SK-N-SH (cell line): ENCODE measurements around the gene SH2D5. TPM values are rescaled to one million over a fixed set of nuclear protein-coding genes. Genes with fewer than 3 reads are reported as not detected.

Source experiments
- CTCF ChIA-PET: fragments of 300-600, 350-600 bp; formaldehyde crosslinking; extraction: SDS; loops from one replicate; lab custom pipeline; 2021; lab: Yijun Ruan, JAX
- POLR2A ChIA-PET: fragments of 350-600 bp; sonication (Branson Sonifier 250); formaldehyde crosslinking; extraction: SDS; loops from one replicate; lab custom pipeline; 2020; ENCODE audit warnings: antibody characterized with exemption, inconsistent platforms; lab: Yijun Ruan, JAX
- DNase-seq: peaks from one replicate; pipeline ENCODE4 v3.0.0; 2012
- H2AFZ ChIP-seq: fragments of 200-600 bp; sonication (generic); 2 replicates; pipeline ENCODE4 v1.8.1; 2016; ENCODE audit warnings: antibody characterized with exemption, mild to moderate bottlenecking, low read depth
- H3F3A ChIP-seq: fragments of 200-600 bp; sonication (generic); replicated peaks from 2 replicates; pipeline ENCODE3; 2016; ENCODE audit warnings: antibody characterized with exemption, mild to moderate bottlenecking; ENCODE audit not compliant: insufficient read depth
- H3K27ac ChIP-seq, 2 experiments: fragments of 200-500 bp in 1 of 2; fragments of 200-600 bp in 1 of 2; sonication (Bioruptor generic) in 1 of 2; sonication (generic), shearing (Covaris generic) in 1 of 2; 2 replicates each; pipeline versions ENCODE4 v1.5.1 to v1.6.1; 2014 to 2016; ENCODE audit warnings: low read depth in 2 of 2, inconsistent platforms in 1 of 2, low read length in 1 of 2, mild to moderate bottlenecking in 1 of 2, mixed read lengths in 1 of 2
- H3K27me3 ChIP-seq: fragments of 200-600 bp; sonication (generic), shearing (Covaris generic); 2 replicates; pipeline ENCODE4 v1.6.1; 2016; ENCODE audit warnings: mixed run types; ENCODE audit not compliant: insufficient read depth
- H3K36me3 ChIP-seq, 2 experiments: fragments of 200-500 bp in 1 of 2; fragments of 200-600 bp in 1 of 2; sonication (Bioruptor generic) in 1 of 2; sonication (generic) in 1 of 2; replicated peaks in 1 of 2; 2 replicates each; pipeline versions ENCODE3 to v1.5.1; 2014 to 2016; ENCODE audit warnings: low read length in 1 of 2, mild to moderate bottlenecking in 1 of 2; ENCODE audit not compliant: insufficient read depth in 2 of 2, control insufficient read depth in 1 of 2
- H3K4me1 ChIP-seq, 2 experiments: fragments of 200-500 bp in 1 of 2; fragments of 200-600 bp in 1 of 2; sonication (Bioruptor generic) in 1 of 2; sonication (generic), shearing (Covaris generic) in 1 of 2; 2 replicates each; pipeline versions ENCODE4 v1.5.1 to v1.6.1; 2014 to 2016; ENCODE audit warnings: low read depth in 1 of 2, low read length in 1 of 2, mixed run types in 1 of 2; ENCODE audit not compliant: insufficient read depth in 2 of 2, control insufficient read depth in 1 of 2
- H3K4me2 ChIP-seq: fragments of 200-600 bp; sonication (generic), shearing (Covaris generic); 2 replicates; pipeline ENCODE4 v1.6.1; 2017; ENCODE audit warnings: mixed run types
- H3K4me3 ChIP-seq, 2 experiments: fragments of 200-500 bp in 1 of 2; fragments of 200-600 bp in 1 of 2; sonication (Bioruptor generic) in 1 of 2; sonication (generic), shearing (Covaris generic) in 1 of 2; 2 replicates each; pipeline versions ENCODE4 v1.5.1 to v1.8.1; 2014 to 2016; ENCODE audit warnings: low read depth in 2 of 2, inconsistent platforms in 1 of 2, low read length in 1 of 2, mild to moderate bottlenecking in 1 of 2, mixed read lengths in 1 of 2, moderate library complexity in 1 of 2
- H3K79me2 ChIP-seq: fragments of 200-600 bp; sonication (generic); 2 replicates; pipeline ENCODE4 v1.8.1; 2017; ENCODE audit warnings: mild to moderate bottlenecking; ENCODE audit not compliant: insufficient read depth
- H3K9ac ChIP-seq: fragments of 200-600 bp; sonication (generic); 2 replicates; pipeline ENCODE4 v1.6.1; 2017; ENCODE audit warnings: mixed run types
- H3K9me2 ChIP-seq: fragments of 200-600 bp; sonication (generic); 2 replicates; pipeline ENCODE4 v1.6.1; 2017; ENCODE audit warnings: mixed run types
- H3K9me3 ChIP-seq: fragments of 200-600 bp; sonication (generic); 2 replicates; pipeline ENCODE4 v1.6.1; 2017; ENCODE audit warnings: mixed run types, mild to moderate bottlenecking, moderate library complexity
- H4K20me1 ChIP-seq: fragments of 200-600 bp; sonication (generic); 2 replicates; pipeline ENCODE4 v1.6.1; 2017; ENCODE audit warnings: mild to moderate bottlenecking, mixed run types; ENCODE audit not compliant: insufficient read depth
- CTCF ChIP-seq: fragments of 200-600 bp; sonication (generic); IDR thresholded peaks from 2 replicates; pipeline ENCODE4 v1.6.1; 2017; ENCODE audit warnings: antibody characterized with exemption, mild to moderate bottlenecking, moderate library complexity
- ELF1 ChIP-seq: IDR thresholded peaks from 2 replicates; pipeline ENCODE4 v1.4.0; 2012
- EP300 ChIP-seq, 2 experiments: IDR thresholded peaks; 2 replicates each; pipeline versions ENCODE4 v1.4.0 to v1.6.1; 2012; ENCODE audit warnings: borderline replicate concordance in 1 of 2, low read depth in 1 of 2, low read length in 1 of 2
- FOSL2 ChIP-seq: IDR thresholded peaks from 2 replicates; pipeline ENCODE4 v1.4.0; 2012; ENCODE audit warnings: low read depth, mild to moderate bottlenecking, moderate library complexity, borderline replicate concordance
- GABPA ChIP-seq: IDR thresholded peaks from 2 replicates; pipeline ENCODE4 v1.4.0; 2012; ENCODE audit warnings: low read depth, mild to moderate bottlenecking
- GATA2 ChIP-seq: sonication (generic); formaldehyde crosslinking; IDR thresholded peaks from 2 replicates; pipeline ENCODE4 v1.5.0; 2020; ENCODE audit warnings: mild to moderate bottlenecking, missing genetic modification reagents
- IRF3 ChIP-seq: fragments of 150-350 bp; IDR thresholded peaks from 2 replicates; pipeline ENCODE4 v1.6.1; 2016; ENCODE audit warnings: mild to moderate bottlenecking, low read depth, low read length
- JUND ChIP-seq: IDR thresholded peaks from 2 replicates; pipeline ENCODE4 v1.4.0; 2012
- MXI1 ChIP-seq: IDR thresholded peaks from 2 replicates; pipeline ENCODE4 v1.6.1; 2012; ENCODE audit warnings: mild to moderate bottlenecking, low read depth, low read length, improper control_type of control experiment
- NRF1 ChIP-seq: IDR thresholded peaks from 2 replicates; pipeline ENCODE4 v1.6.1; 2012; ENCODE audit warnings: low read depth, mild to moderate bottlenecking, low read length
- POLR2AphosphoS5 ChIP-seq: IDR thresholded peaks from 2 replicates; pipeline ENCODE4 v1.6.1; 2012; ENCODE audit warnings: low read depth, low read length
- REST ChIP-seq: IDR thresholded peaks from 2 replicates; pipeline ENCODE4 v1.6.1; 2012; ENCODE audit warnings: mild to moderate bottlenecking, low read depth, low read length, moderate library complexity
- SIN3A ChIP-seq: IDR thresholded peaks from 2 replicates; pipeline ENCODE4 v1.6.1; 2012; ENCODE audit warnings: low read depth, mild to moderate bottlenecking, low read length, moderate library complexity, borderline replicate concordance
- SMC3 ChIP-seq: IDR thresholded peaks from 2 replicates; pipeline ENCODE4 v1.6.1; 2012; ENCODE audit warnings: low read depth, low read length, improper control_type of control experiment
- TAF1 ChIP-seq: IDR thresholded peaks from 2 replicates; pipeline ENCODE4 v1.6.1; 2012; ENCODE audit warnings: low read depth, mild to moderate bottlenecking, low read length, moderate library complexity, borderline replicate concordance
- YY1 ChIP-seq: IDR thresholded peaks from 2 replicates; pipeline ENCODE4 v1.4.0; 2012; ENCODE audit warnings: low read depth, mild to moderate bottlenecking
- WGBS: methylation state at CpG from one replicate; pipeline ENCODE4 v1.1.6; 2017; ENCODE audit warnings: low lambda C conversion rate; 5-methylcytosine and 5-hydroxymethylcytosine counted together
- polyA plus RNA-seq, 3 experiments: library from polyadenylated mRNA; depleted of rRNA; stranded (reverse); fragments of >200 nt; gene quantifications; 2 replicates each; pipeline ENCODE4 v1.2.3, GENCODE V29; 2012
- TF ChIP-seq, protein P1 (sequence below): IDR thresholded peaks from 2 replicates; pipeline ENCODE4; 2012
- TF ChIP-seq, protein P2 (sequence below): IDR thresholded peaks from 2 replicates; pipeline ENCODE4 v1.4.0; 2012; ENCODE audit warnings: low read depth, borderline replicate concordance

The SH2D5 gene
- polyA plus RNA-seq, 1 of the 3 experiments (the other 2 are of a cell fraction): 6.1 TPM

DNA sequence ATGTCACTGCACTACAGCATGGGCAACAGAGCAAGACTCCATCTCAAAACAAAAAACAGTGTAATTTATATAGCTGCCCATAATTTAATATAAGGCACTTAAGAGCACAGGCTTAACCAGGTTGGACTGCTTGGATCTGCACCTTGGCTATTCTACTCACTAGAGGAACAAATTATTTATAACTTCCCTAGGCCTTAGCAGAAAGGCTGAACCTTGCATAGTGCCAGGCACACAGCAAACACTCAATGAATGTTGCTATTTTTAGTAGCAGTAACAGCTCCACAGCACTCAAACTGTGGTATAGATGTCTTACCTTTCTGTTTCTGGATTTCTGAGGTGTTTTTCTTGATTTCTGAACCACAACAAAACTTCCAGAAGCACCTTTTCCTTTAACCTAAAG lies 34.8 kb upstream of the SH2D5 start:
- no peak overlapping the region for H3K4me3 ChIP-seq
- H3K9me3 ChIP-seq: no peaks in the 10 kb centered on the region
- no peaks in the 10 kb centered on the region for H3K4me1 ChIP-seq
- no peak overlapping the region for H2AFZ ChIP-seq
- H3K9ac ChIP-seq: no peak overlapping the region
- peaks cover 69% of the 10 kb centered on the region for H3K79me2 ChIP-seq
- no peaks in the 10 kb centered on the region for H3K27me3 ChIP-seq
- ChIA-PET CTCF (interaction anchor here (0.6 to 1.0 kb wide), 2 partner anchors 21 to 65 kb away, joined by 3 read pairs; no protein-coding TSS in a partner anchor), POLR2A (no interaction called here)
- peaks cover 70 to 97% of the 10 kb centered on the region in 2 experiments for H3K36me3 ChIP-seq
- peaks cover 29% of the 10 kb centered on the region for H3F3A ChIP-seq
- no peak overlapping the region for H3K4me2 ChIP-seq
- TF ChIP-seq NRF1: no peak
- DNase-seq: no peak
- H3K9me2 ChIP-seq: no peaks in the 10 kb centered on the region
- H4K20me1 ChIP-seq: 0 out of 2 replicates have a peak, but pooled peaks cover 8% of the 10 kb centered on the region
- no peak overlapping the region for H3K27ac ChIP-seq

GRCh38 chr1:20763417-20763816 lies 30.9 kb upstream of the SH2D5 start:
- Histone ChIP-seq H3K4me1 (no peaks in the 10 kb centered on the region), H4K20me1 (0 out of 2 replicates have a peak, but pooled peaks cover 8% of the 10 kb centered on the region), H2AFZ (no peak overlapping the region), H3K9me3 (no peaks in the 10 kb centered on the region), H3K79me2 (peaks cover 46% of the 10 kb centered on the region), H3K36me3 (peaks cover 66 to 95% of the 10 kb centered on the region in 2 experiments), H3K9me2 (no peaks in the 10 kb centered on the region), H3K4me3 (no peak overlapping the region), H3K27ac (no peak overlapping the region), H3K4me2 (no peak overlapping the region), H3F3A (peaks cover 13% of the 10 kb centered on the region), H3K9ac (no peak overlapping the region), H3K27me3 (no peaks in the 10 kb centered on the region)
- WGBS: 97% methylated on average over 3 of the region's 3 CpGs
- DNase-seq: no peak
- ChIA-PET POLR2A (no interaction called here), CTCF (no interaction called here)
- TF ChIP-seq SIN3A (no peak), IRF3 (no peak), JUND (no peak), REST (no peak), POLR2AphosphoS5 (no peak), GABPA (no peak), CTCF (no peak), SMC3 (no peak), YY1 (no peak), ELF1 (no peak), FOSL2 (no peak), EP300 (IDR thresholded peaks at IDR 0.05; ENCODE audit: borderline replicate concordance in 1 of 2, low read depth in 1 of 2, low read length in 1 of 2) (no peak), GATA2 (no peak), NRF1 (no peak), MXI1 (no peak), TAF1 (no peak)
- TF ChIP-seq, protein P1, sequence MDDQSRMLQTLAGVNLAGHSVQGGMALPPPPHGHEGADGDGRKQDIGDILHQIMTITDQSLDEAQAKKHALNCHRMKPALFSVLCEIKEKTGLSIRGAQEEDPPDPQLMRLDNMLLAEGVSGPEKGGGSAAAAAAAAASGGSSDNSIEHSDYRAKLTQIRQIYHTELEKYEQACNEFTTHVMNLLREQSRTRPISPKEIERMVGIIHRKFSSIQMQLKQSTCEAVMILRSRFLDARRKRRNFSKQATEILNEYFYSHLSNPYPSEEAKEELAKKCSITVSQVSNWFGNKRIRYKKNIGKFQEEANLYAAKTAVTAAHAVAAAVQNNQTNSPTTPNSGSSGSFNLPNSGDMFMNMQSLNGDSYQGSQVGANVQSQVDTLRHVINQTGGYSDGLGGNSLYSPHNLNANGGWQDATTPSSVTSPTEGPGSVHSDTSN: no peak
- TF ChIP-seq, protein P2, sequence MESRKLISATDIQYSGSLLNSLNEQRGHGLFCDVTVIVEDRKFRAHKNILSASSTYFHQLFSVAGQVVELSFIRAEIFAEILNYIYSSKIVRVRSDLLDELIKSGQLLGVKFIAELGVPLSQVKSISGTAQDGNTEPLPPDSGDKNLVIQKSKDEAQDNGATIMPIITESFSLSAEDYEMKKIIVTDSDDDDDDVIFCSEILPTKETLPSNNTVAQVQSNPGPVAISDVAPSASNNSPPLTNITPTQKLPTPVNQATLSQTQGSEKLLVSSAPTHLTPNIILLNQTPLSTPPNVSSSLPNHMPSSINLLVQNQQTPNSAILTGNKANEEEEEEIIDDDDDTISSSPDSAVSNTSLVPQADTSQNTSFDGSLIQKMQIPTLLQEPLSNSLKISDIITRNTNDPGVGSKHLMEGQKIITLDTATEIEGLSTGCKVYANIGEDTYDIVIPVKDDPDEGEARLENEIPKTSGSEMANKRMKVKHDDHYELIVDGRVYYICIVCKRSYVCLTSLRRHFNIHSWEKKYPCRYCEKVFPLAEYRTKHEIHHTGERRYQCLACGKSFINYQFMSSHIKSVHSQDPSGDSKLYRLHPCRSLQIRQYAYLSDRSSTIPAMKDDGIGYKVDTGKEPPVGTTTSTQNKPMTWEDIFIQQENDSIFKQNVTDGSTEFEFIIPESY: no peak
